Astrocyte of the cerebellum (primary cell): ENCODE data around the gene UBXN10.

Experiments
- DNase-seq: peaks from one replicate; pipeline ENCODE4 v3.0.0-alpha.2; 2011; ENCODE audit warnings: low read depth
- H3K4me3 ChIP-seq: 2 replicates; pipeline ENCODE4 v1.5.1; 2011; ENCODE audit warnings: mild to moderate bottlenecking, low read depth, low read length, moderate library complexity
- CTCF ChIP-seq: IDR thresholded peaks from 2 replicates; pipeline ENCODE4 v1.5.1; 2012; ENCODE audit warnings: low read length, low read depth, moderate library complexity, mild to moderate bottlenecking; ENCODE audit errors: missing control alignments
- in situ Hi-C: cut with HindIII; loops from 2 replicates; pipeline ENCODE4 v1.10.0; 2017; ENCODE audit warnings: low sequenced_read_pairs

Gene UBXN10

GRCh38 chr1:20194224-20194623, 8.3 kb downstream of the UBXN10 start:
- in situ Hi-C loops: no loop called here
- no peak overlapping the region for H3K4me3 ChIP-seq
- no peak for TF ChIP-seq CTCF
- no peak for DNase-seq

- in situ Hi-C loops: no loop called here
- TF ChIP-seq CTCF: peak; percentile 88
- peak; percentile 11 for DNase-seq
- no peak overlapping the region for H3K4me3 ChIP-seq
These were observed 9.0 kb downstream of the UBXN10 start for GRCh38 chr1:20194757-20195461.

- DNase-seq: no peak
- in situ Hi-C loops: no loop called here
- no peak for TF ChIP-seq CTCF
- H3K4me3 ChIP-seq: no peak overlapping the region
These were observed 9.5 kb downstream of the UBXN10 start for GRCh38 chr1:20195462-20195780.

- in situ Hi-C loops: no loop called here
- DNase-seq: no peak
- no peak overlapping the region for H3K4me3 ChIP-seq
- no peak for TF ChIP-seq CTCF
These were observed 11.5 kb downstream of the UBXN10 start for GRCh38 chr1:20197329-20197791.

GRCh38 chr1:20198296-20198695, 12.4 kb downstream of the UBXN10 start:
- H3K4me3 ChIP-seq: no peak overlapping the region
- no peak for TF ChIP-seq CTCF
- in situ Hi-C loops: no loop called here
- DNase-seq: no peak

- TF ChIP-seq CTCF: no peak
- in situ Hi-C loops: no loop called here
- no peak for DNase-seq
- no peak overlapping the region for H3K4me3 ChIP-seq
These were observed 13.0 kb downstream of the UBXN10 start for GRCh38 chr1:20198918-20199317.
